Right lobe of liver (tissue), 4 donors: ENCODE measurements around the gene GCNT1.

Source experiments
- CTCF ChIP-seq, 4 donors: fragments of 200-600 bp in 3 of 4; fragments of 450-650 bp in 1 of 4; IDR thresholded peaks; one replicate each; pipeline versions ENCODE4 v1.5.1 to v1.8.0; 2016 to 2022; ENCODE audit warnings: antibody characterized with exemption in 4 of 4, mild to moderate bottlenecking in 2 of 4
- POLR2A ChIP-seq: fragments of 450-650 bp; IDR thresholded peaks from one replicate; pipeline ENCODE4 v1.6.1; 2017; ENCODE audit warnings: antibody characterized with exemption, mild to moderate bottlenecking
- donor health status: DM: no; HTN: no; CAD: no.
- donor health status: DM: no; HTN: no; CAD: no.
- donor health status: DM: no; HTN: yes; CAD: no.

- no peak for TF ChIP-seq POLR2A
- TF ChIP-seq CTCF (IDR thresholded peaks at IDR 0.05): no peak
These were observed 62.9 kb downstream of the GCNT1 start for GRCh38 chr9:76521906-76522305.
